HG03159 (cell line): Measurements from ENCODE around the gene EVC2.

Experiments
- ATAC-seq: cut with Tn5 transposase; IDR thresholded peaks from one replicate; pipeline ENCODE4 v1.9.1; 2021; ENCODE audit warnings: mild to moderate bottlenecking, moderate library complexity; ENCODE audit not compliant: unreplicated experiment

The EVC2 gene

DNA sequence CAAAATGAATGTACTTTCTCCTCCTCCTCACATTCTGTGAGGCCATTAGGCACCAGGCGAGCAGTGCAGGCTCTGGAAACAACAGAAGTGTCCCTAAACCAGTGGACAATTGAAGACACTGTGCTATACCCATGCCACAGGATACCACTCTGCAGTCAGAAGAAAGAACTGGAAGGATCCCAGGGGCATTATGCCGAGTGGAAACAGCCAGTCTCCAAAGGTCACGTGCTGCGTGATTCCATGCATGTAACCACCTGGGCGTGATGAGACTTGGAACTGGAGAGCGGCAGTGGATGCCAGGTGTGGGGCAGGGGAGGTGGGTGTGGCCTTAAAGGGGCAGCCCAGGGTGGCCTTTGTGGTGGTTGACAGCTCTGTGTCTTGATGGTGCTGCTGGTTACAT, 139.4 kb downstream of the EVC2 start:
- ATAC-seq, result no peak

GRCh38 chr4:5568336-5568735, 140.0 kb downstream of the EVC2 start:
- no peak for ATAC-seq

DNA sequence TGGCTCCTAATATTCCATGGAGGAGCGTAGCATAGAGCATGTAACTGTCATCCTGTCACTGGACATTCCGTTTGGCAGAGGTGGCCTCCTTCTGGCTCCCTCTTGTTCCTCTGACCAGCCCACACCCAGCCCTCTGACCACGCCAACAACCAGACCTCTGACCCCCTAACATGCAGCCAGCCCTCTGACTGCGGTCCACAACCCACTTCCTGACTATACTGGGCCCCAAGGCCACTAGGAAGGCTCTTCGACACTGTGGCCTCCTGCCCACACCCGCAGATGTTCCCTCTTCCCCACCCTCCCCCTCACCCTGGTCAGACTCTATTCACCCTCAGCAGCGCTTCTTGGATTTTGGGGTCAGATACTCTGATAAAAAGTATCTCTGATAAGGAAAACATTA, 141.4 kb downstream of the EVC2 start:
- ATAC-seq, result no peak

DNA sequence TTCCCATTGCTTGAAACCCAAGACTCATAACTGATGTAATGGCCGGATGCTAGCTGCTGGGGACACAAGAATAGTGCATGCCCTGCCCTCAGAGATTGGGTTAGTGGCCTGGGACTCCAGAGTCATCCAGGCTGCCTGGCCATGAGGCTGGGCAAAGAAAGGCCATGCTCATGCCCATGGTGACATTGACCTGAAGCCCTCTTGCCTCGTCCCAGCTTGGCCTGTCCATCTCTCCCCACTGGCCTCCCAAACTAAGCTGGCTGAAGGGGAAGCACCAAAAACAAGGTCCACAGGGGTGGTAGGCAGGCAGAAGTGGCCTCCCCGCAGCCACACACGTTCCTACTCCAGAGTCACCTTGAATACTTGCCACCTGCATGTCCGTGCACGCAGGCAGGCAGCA, 141.8 kb downstream of the EVC2 start:
- ATAC-seq, result no peak

DNA sequence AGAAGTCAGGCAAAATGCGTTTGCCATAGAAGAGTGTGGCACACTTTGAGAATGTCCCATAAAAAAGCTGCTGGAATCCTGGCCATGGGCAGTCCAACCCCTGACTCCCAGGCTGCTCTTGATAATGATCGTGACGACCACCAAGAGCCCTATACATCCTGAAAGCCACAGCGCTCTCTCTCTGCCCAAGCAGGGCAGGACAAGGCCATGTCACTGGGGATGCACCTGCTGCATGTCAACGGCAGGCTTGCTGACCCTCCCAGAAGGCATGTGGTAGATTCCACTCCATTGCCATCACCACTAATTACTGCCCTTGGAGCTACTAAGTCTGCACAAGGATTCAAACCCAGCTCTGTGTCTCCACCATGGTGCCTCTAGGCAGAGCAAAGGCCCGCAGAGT, 144.5 kb downstream of the EVC2 start:
- ATAC-seq, result no peak

DNA sequence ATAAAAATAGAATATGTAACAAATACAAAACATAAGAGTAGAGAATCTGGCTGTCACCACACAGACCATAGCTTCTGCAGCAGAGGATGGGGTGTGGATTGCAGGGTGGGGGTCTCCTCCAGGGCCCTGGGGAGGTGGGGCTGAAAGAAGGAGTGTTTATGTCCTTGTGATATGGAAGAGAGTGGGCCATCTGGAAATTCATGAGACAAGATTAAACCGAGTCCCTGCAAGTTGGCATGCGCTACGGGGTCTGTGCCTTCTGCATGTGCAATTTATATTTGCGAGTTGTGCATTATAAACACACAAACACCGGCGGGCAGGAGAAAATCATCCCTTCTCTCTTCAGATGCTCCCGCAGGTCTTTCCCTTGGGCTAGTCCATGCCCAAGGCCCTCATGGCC, 145.9 kb downstream of the EVC2 start:
- no peak for ATAC-seq

DNA sequence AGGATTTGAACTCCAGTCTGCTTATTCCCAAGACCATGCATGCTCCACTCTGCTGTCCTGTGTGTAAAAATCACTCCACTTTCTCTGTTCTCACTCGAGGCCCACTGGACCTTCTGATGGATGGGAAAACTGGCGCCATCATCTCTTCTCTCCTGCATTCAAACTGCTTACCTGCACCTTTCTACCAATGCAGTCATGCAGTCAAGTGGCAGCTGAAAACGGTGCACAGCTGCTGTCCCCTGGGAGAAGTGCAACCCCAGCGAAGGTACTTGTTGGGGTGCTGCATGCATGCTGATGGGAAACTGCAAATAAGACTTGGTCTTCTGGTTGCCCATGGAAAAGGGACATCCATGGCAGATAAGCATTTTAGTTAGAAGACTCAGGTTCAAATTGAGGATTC, 147.1 kb downstream of the EVC2 start:
- no peak for ATAC-seq

GRCh38 chr4:5558502-5558901, 149.9 kb downstream of the EVC2 start:
- ATAC-seq, result no peak

DNA sequence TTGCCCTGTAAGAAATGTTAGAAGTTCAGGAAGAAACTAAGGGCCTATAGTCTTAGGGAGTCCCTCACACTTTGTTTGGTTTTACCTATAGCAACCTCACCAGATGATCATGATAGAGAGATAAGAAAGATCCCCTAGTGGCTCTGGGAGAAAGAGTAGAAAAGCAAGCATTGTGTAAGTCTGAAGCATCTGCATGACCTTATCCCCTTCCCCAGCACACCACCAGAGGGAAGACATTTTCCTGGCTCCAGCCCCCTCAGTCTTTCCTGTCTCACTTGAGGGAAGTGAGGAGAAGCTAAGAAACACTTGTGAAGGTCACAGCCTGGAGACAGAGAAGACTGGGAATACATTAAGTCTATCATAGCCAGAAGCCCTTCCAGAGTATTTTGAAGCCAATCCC, 154.0 kb downstream of the EVC2 start:
- ATAC-seq, result no peak

DNA sequence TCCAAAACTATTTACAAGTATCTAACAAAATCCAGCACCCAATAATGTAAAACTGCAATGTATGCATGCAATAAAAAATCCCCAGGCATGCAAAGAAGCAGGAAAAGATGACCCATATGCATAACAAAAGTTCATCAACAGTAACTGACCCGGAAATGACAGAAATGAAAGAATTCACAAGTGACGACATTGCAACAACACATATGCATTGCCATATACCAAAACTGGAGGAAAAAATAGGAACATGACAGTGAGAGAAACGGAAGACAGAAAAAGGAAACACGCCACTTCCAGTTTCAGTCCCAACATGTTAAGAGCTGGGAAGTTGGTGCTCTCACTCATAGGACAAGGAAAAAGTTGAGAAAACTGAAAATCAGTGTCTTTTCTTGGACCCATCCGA, 154.6 kb downstream of the EVC2 start:
- ATAC-seq, result no peak

DNA sequence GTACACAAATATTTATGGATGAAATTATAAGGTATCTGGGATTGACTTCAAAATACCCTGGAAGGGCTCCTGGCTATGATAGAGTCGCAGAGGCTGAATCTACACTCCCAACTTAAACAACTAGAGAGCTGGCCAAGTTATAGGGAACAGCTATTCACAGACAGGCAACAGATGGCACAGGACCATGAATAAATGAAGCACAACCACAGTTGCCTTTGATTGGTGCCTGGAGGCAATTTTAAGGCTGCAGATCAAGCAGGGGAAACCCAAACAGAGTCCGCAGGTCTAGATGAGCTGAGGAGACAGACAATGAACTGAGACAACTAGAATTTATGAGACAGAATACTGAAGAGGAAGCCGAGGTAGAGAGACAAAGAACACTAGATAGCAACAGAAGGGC, 155.9 kb downstream of the EVC2 start:
- no peak for ATAC-seq

DNA sequence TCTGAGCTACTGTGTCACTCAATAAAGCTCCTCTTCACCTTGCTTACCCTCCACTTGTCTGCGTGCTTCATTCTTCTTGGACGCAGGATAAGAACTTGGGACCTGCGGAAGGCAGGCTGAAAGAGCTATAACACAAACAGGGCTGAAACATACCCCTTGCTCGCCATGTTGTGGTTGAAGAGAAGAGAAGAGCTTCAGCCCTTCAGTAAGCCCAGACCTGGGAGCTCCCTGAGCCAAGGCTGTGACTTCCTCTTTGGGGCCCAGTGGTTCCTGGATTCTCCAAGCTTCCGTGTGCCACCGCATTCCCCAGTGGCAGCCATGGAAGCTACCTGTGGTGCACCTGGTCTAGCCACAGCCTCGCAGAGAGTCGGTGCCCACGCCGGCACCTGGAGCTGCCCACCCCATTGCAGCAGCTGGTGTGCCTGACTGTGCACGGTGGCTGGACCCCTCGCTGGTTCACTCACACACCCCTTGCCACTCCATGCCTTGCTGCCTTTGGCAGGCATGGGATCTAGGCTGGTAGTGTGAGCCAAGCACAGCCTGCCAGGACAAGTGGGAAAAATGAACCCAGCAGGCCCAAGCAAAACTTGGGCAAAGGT, 160.6 kb downstream of the EVC2 start:
- ATAC-seq, result no peak

DNA sequence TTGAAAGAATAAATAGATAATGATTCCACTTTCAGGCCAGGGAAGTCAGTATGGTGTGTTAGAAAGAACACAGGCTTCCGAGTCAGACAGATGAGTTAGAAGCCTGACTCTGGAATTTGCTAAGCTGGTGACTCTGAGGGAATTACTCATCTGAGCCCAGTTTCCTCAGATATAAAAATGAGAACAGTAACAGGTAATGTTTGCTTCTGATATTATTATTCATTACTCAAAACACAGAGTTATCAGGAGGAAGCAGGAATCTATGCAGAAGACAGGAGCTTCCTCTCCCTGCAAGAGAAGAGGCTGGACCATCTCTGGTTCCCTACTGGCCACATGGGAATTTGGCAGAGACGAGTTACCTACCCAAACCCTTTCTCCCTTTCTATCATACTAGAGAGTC, 163.1 kb downstream of the EVC2 start:
- ATAC-seq, result no peak

GRCh38 chr4:5544762-5545161, 163.6 kb downstream of the EVC2 start:
- ATAC-seq, result no peak

- ATAC-seq, result no peak
These were observed 164.7 kb downstream of the EVC2 start for GRCh38 chr4:5543681-5544080.

GRCh38 chr4:5541169-5541568, 167.2 kb downstream of the EVC2 start:
- no peak for ATAC-seq

DNA sequence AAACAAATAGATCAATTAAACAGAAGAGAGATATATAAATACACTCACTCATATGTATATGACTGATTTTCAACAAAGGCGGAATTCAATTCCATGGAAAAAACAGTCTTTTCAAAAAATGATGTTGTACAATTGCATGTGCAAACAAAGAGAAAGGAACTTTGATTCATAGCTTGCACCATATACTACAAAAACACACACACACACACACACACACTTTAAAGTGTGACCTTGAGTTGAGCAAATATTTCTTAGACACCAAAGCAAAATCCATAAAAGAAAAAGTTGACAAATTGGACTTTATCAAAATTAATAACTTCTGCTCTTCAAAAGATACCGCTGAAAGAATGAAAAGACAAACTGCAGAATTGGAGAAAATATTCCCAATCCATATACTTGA, 168.8 kb downstream of the EVC2 start:
- no peak for ATAC-seq

DNA sequence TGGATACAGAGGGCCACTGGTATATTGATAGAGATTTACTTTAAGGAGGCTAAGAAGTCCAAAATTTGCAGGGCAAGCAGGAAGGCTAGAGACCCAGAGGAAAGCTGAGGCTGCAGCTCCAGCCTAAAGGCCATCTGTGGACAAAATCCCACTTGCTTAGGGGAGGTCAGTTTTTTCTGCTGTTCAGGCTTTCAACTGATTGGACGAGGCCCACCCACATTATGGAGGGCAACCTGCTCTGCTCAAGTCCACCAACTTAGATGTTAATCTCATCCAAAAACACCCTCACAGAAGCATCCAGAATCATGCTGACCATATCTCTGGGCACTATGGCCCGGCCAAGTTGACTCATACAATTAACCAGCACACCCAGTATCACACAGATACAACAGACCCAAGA, 176.3 kb downstream of the EVC2 start:
- no peak for ATAC-seq

DNA sequence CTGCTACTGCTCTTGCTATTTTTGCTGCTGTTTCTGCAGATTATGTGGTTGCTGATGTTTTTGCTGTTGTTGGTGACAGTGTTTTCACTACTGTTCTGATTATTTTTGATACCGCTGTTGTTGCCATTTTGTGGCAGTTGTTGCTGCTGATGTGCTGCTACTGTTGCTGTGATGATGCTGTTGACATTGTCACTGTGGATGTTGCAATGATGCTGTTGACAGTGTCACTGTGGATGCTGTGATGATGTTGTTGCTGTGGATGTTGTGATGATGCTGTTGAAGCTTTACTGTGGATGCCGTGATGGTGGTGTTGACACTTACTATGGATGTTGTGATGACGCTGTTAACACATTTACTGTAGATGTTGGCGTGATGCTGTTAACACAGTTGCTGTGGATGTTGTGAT, 180.3 kb downstream of the EVC2 start:
- ATAC-seq, result no peak

DNA sequence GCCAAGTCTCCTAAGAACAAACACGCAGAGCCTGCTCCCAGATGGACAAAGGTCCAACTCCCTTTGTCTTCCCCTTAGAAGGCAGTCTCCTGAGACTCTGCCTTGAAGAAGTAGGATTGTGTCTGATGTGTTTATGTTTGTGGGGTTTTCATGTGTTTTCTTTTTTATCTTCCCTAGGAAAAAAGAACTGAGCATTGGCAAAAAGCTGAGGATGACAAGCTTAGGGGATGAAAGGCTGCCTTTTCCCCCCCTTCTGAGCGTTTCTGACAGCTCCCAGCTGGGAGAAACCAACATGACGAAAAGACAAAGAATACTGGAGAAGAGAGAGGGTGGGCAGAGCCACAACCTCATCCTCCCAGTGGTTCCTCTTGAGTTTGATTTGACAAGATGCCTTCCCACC, 181.1 kb downstream of the EVC2 start:
- no peak for ATAC-seq

DNA sequence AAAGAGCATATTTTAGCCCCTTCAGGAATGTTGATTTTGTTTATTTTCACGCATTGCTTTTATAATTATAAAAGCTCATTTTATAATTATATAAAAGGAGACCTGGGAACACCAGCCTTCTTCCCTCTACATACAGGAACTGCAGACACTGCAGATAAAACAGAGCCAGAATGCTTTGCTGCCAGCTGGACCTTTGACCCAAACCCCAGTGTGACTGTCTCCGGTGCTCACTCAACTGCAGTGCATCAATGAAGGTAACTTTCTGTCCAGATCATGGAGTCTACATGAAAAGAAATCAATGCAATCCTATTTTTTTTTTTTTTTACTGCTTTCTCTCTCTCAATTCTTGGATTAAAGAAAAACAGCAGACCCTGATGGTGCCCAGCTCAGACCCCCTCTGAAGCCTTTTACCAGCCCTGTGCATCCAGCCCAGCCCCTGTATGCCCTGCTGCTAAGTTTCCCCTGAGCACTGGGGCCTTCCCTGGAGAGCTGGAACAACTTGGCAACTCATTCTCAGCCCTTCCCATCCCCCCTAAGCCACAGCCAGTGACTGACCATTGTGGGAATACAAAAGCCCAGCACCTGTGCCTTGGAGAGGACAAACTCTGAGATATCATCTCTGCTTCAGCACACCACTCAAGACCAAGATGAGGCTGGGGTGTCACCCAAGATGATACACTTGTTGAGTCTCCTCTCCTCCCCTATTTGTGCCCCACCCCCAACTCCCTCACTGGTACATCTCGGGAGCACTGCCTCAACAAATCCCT, 182.1 kb downstream of the EVC2 start:
- ATAC-seq, result no peak

GRCh38 chr4:5524446-5525299, 183.7 kb downstream of the EVC2 start:
- no peak for ATAC-seq
